Measurements from ENCODE around the gene MACROH2A1. TPM values are rescaled to one million over a fixed set of nuclear protein-coding genes. Genes with fewer than 3 reads are reported as not detected.

The MACROH2A1 gene
- polyA plus RNA-seq, 1 experiment, result 129 TPM

DNA sequence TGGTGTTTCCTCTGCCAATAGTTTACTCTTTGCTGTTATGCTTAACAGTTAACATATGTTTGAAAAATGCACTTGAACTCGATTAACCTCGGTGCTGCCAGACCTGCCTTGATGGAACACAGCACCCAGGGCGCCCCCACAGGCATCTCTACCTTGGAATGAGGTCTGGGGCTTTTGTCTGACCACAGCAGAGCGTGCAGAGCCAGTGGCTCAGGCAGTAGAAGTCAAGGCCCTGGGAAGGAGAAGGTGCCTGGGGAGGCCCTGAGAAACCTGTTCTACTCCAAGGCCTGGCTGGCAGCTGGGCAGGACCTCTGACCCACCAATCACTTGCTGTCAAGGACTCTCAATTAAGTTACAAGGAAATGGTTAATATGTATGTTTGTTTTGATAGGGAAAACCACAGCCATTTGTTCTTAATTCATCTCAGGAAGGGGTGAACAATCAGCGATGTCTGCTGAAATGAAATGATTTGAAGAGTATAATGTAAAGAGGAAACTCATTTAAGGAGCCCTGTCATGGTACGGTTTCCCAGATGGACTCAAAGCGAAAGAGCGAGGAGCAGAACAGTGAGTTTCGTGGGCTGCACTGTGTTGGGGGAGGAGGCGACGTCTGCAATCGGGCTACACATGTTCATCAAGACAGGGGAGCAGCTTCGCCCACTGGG lies 21.9 kb downstream of the MACROH2A1 start:
- Histone ChIP-seq H3K27me3 (ENCODE audit: control insufficient read depth, insufficient read depth, low read length) (no peaks in the 10 kb centered on the region), H3K4me3 (ENCODE audit: low read depth, low read length) (no peak overlapping the region), H3K27ac (ENCODE audit: low read depth, low read length) (no peak overlapping the region), H3K9me3 (ENCODE audit: control insufficient read depth, insufficient read depth, low read length) (no peaks in the 10 kb centered on the region)
- TF ChIP-seq, protein P1, sequence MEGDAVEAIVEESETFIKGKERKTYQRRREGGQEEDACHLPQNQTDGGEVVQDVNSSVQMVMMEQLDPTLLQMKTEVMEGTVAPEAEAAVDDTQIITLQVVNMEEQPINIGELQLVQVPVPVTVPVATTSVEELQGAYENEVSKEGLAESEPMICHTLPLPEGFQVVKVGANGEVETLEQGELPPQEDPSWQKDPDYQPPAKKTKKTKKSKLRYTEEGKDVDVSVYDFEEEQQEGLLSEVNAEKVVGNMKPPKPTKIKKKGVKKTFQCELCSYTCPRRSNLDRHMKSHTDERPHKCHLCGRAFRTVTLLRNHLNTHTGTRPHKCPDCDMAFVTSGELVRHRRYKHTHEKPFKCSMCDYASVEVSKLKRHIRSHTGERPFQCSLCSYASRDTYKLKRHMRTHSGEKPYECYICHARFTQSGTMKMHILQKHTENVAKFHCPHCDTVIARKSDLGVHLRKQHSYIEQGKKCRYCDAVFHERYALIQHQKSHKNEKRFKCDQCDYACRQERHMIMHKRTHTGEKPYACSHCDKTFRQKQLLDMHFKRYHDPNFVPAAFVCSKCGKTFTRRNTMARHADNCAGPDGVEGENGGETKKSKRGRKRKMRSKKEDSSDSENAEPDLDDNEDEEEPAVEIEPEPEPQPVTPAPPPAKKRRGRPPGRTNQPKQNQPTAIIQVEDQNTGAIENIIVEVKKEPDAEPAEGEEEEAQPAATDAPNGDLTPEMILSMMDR (IDR thresholded peaks at IDR 0.05; ENCODE audit: low read depth, low read length), result no peak
- ChIA-PET POLR2A (no interaction called here), CTCF (interaction anchor here (1.1 kb wide), 1 partner anchor 48 kb away, joined by 3 read pairs; no protein-coding TSS in a partner anchor)
- no peak for DNase-seq (ENCODE audit: low read depth, low spot score)

DNA sequence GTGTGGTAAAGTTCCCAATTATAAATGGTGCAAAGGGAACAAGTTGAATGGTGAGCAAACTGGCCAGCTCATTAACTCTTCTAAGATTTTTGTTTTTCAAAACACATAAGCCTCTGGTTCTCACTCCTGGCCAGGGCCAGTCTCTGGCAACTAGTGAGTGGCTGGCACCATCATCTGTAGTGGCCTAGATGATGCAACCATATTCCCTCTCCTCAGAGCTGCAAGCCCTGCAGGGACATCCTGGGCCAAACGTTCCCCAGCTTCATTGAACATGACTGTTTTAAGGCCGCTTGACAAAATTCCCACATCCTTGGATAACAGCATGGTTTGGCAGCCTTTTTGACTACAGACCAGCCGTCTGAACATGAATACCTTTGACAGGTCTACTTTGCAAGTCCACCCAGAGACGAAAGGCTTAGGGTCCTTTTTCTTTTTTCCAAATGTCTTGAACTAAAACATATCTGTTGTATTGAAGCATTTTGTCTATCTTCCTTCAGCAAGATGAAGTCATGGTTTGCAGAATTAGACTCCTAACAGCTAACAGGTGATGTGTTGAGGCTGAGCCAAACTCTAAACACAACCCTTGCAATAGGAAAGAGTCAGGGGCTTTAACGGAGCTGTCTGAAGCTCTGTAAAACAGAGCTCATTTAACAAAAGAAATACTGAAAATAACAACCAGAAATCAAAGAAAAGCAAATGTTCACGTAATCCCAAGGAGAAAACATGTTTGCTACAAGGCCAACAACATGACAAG lies 23.8 kb downstream of the MACROH2A1 start:
- TF ChIP-seq, protein P1 (IDR thresholded peaks at IDR 0.05; ENCODE audit: low read depth, low read length), result no peak
- H3K27me3 ChIP-seq (ENCODE audit: control insufficient read depth, insufficient read depth, low read length), result no peaks in the 10 kb centered on the region
- POLR2A ChIA-PET, result no interaction called here
- no peak overlapping the region for H3K27ac ChIP-seq (ENCODE audit: low read depth, low read length)
- CTCF ChIA-PET, result interaction anchor here (2.1 kb wide), 1 partner anchor 50 kb away, joined by 6 read pairs; no protein-coding TSS in a partner anchor
- no peak for DNase-seq (ENCODE audit: low read depth, low spot score)
- H3K9me3 ChIP-seq (ENCODE audit: control insufficient read depth, insufficient read depth, low read length), result no peaks in the 10 kb centered on the region
- H3K4me3 ChIP-seq (ENCODE audit: low read depth, low read length), result no peak overlapping the region

DNA sequence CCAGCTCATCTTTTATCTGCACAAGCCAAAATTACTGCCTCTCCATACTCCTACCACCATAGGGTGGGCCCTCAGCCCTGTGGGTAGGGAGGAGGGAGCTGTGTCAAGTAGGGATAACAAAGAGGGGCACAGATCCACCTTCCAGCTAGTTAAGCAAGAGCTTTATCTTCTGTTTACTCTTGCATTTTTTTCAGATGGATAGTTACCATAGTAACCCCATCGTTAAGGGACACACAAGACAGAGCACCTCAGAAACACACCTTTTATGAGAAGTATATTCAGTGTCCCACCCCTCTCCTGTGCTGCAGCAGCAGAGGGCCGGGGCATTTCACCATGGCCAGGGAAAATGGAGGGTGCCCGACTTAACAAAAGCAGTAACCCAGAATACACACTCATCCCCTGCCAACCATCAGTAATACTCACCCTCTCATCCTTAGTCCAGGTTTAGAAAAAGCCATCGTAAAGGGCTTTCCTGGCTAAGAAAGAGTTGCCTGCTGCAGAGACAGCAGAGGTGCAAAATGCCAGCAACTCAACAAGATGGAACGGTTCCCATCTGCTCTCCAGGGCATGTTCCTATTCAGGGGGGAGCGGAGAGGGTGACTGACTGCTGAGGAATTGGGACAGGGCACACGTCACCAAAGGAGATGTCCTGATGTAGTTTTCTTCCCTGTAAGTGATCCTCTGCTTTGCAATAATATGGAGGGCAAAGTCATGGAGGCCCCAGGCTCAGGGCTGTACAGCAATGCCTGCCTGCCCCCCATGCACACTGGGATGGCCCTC lies 25.1 kb downstream of the MACROH2A1 start:
- Histone ChIP-seq H3K4me3 (ENCODE audit: low read depth, low read length) (no peak overlapping the region), H3K27me3 (ENCODE audit: control insufficient read depth, insufficient read depth, low read length) (no peaks in the 10 kb centered on the region), H3K9me3 (ENCODE audit: control insufficient read depth, insufficient read depth, low read length) (no peaks in the 10 kb centered on the region), H3K27ac (ENCODE audit: low read depth, low read length) (no peak overlapping the region)
- TF ChIP-seq, protein P1 (IDR thresholded peaks at IDR 0.05; ENCODE audit: low read depth, low read length), result no peak
- no peak for DNase-seq (ENCODE audit: low read depth, low spot score)
- ChIA-PET POLR2A (no interaction called here), CTCF (interaction anchor here (2.1 kb wide), 1 partner anchor 17 kb away, joined by 5 read pairs; no protein-coding TSS in a partner anchor)

DNA sequence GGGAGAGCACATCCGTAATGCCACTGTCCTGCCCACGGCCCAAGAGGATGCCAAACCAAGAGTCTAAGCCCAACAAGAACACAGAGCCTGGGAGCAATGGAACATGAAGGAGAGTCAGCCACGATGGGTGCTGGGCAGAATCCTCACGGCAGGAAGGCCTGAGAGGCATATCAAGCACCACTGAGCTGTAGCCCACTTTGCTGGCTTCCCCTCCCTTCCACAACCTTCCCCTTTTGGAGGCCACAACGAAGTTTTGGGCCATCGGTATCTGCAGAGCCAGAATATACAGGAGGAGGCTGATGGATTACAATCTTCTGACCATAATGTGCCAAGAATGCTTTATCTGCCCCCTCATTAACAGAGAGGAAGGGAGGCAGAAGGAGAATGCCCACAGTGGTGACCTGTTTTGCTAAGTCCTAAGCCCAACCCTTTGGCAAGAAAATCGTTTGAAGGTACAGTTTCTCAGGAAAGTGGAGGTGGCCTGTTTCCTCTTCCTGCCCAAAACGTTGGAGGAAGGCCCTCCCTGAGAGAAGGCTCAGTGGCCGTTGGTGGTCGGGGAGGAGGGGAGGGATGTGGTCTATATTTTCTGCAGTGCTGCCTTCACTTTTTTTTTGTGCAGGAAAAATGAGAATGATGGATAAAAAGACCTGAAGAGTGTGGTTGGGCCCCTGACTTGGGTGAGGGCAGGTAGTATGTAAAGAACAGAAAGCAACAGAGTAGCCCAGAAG lies 26.2 kb downstream of the MACROH2A1 start:
- ChIA-PET CTCF (interaction anchor here (0.6 to 2.1 kb wide), 2 partner anchors 18 to 341 kb away, joined by 3 to 5 read pairs; no protein-coding TSS in a partner anchor), POLR2A (no interaction called here)
- TF ChIP-seq, protein P1 (IDR thresholded peaks at IDR 0.05; ENCODE audit: low read depth, low read length), result no peak
- no peaks in the 10 kb centered on the region for H3K27me3 ChIP-seq (ENCODE audit: control insufficient read depth, insufficient read depth, low read length)
- peak overlapping the region; percentile 69 for H3K27ac ChIP-seq (ENCODE audit: low read depth, low read length)
- DNase-seq (ENCODE audit: low read depth, low spot score), result no peak
- H3K4me3 ChIP-seq (ENCODE audit: low read depth, low read length), result no peak overlapping the region
- no peaks in the 10 kb centered on the region for H3K9me3 ChIP-seq (ENCODE audit: control insufficient read depth, insufficient read depth, low read length)

All from AG04450 (cell line).